ENCODE data around the gene NAGS.

GRCh38 chr17:43976963-43977837, 27.2 kb upstream of the NAGS start:
- TF ChIP-seq CTCF (IDR thresholded peaks at IDR 0.05) (no peak), POLR2A (IDR thresholded peaks at IDR 0.05) (no peak)
